Skeletal muscle satellite cell (primary cell): Measurements from ENCODE around the gene LRRC52. TPM values are rescaled to one million over a fixed set of nuclear protein-coding genes. Genes with fewer than 3 reads are reported as not detected.

Experiments
- H3K27me3 ChIP-seq: 2 replicates; pipeline ENCODE4 v1.7.0; 2013; ENCODE audit warnings: low read length; ENCODE audit not compliant: control insufficient read depth, insufficient read depth
- H3K36me3 ChIP-seq: 2 replicates; pipeline ENCODE4 v1.7.0; 2013; ENCODE audit warnings: mild to moderate bottlenecking, control low read depth, low read length; ENCODE audit not compliant: insufficient read depth
- H3K4me1 ChIP-seq: 2 replicates; pipeline ENCODE4 v1.7.0; 2013; ENCODE audit warnings: low read length; ENCODE audit not compliant: control insufficient read depth, insufficient read depth
- H3K4me2 ChIP-seq: 2 replicates; pipeline ENCODE4 v1.7.0; 2013; ENCODE audit warnings: mild to moderate bottlenecking, low read length
- H3K4me3 ChIP-seq: 2 replicates; pipeline ENCODE4 v1.7.0; 2013; ENCODE audit warnings: low read length
- H3K9ac ChIP-seq: 2 replicates; pipeline ENCODE4 v1.7.0; 2013; ENCODE audit warnings: mild to moderate bottlenecking, low read depth, low read length, moderate library complexity
- H3K9me3 ChIP-seq: replicated peaks from 2 replicates; pipeline ENCODE4 v1.7.0; 2013; ENCODE audit warnings: mild to moderate bottlenecking, control low read depth, low read length
- total RNA-seq: library from RNA; depleted of rRNA; stranded (reverse); fragments of >200 nt; gene quantifications from 2 replicates; pipeline ENCODE4 v1.2.3, GENCODE V29; 2012; rRNA removed

LRRC52 gene, protein sequence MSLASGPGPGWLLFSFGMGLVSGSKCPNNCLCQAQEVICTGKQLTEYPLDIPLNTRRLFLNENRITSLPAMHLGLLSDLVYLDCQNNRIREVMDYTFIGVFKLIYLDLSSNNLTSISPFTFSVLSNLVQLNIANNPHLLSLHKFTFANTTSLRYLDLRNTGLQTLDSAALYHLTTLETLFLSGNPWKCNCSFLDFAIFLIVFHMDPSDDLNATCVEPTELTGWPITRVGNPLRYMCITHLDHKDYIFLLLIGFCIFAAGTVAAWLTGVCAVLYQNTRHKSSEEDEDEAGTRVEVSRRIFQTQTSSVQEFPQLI
- not detected in 2 replicates for total RNA-seq

DNA sequence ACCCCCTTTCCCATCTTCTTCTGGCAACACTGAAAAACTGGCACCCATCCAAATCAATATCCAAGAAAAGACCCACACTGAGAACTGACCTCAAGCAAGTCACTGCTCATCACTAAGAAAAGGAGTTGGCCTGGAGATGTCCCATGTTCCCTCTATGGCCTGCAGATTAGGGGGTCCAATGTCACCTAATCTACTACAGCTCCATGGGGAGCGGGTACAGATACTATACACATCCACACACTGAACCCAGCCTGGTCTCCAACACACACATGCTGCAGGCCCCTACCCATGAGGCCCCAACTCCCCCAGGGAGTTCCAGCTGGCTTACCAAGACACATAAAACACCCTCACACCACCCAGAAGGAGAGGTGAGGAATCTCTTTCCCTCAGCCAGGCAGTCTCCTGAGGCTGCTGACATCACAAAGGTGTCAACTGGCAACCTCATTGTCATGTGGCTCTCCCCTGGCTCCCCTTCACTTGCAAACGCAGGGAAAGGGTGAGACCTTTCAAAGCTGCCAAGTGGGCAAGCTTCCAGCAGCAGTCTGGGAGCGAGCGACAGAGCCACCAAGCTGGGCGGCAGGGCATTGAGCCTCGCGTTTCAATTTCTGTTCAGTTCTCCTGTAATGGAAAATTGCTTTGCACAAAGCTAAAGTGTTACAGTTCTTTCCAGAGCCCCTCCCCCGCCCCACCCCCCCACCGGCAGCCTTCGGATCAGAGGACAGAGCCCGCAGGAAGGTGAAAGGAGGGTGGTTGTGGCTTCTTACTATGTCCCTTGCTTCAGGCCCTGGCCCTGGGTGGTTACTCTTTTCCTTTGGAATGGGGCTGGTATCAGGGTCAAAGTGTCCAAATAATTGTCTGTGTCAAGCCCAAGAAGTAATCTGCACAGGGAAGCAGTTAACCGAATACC lies at the start of gene LRRC52:
LRRC52 (plus strand) TSS at position 469 of the 907 bp plus-strand sequence; CDS start at position 766, 297 bp downstream.
- H3K9me3 ChIP-seq = no peaks in the 10 kb centered on the region
- H3K9ac ChIP-seq = no peak within 1 kb of the TSS
- H3K4me3 ChIP-seq = no peak within 1 kb of the TSS
- no peaks in the 10 kb centered on the region for H3K4me1 ChIP-seq
- no peaks in the 10 kb centered on the region for H3K36me3 ChIP-seq
- no peak within 1 kb of the TSS for H3K4me2 ChIP-seq
- H3K27me3 ChIP-seq = peaks cover 36% of the 10 kb centered on the region

DNA sequence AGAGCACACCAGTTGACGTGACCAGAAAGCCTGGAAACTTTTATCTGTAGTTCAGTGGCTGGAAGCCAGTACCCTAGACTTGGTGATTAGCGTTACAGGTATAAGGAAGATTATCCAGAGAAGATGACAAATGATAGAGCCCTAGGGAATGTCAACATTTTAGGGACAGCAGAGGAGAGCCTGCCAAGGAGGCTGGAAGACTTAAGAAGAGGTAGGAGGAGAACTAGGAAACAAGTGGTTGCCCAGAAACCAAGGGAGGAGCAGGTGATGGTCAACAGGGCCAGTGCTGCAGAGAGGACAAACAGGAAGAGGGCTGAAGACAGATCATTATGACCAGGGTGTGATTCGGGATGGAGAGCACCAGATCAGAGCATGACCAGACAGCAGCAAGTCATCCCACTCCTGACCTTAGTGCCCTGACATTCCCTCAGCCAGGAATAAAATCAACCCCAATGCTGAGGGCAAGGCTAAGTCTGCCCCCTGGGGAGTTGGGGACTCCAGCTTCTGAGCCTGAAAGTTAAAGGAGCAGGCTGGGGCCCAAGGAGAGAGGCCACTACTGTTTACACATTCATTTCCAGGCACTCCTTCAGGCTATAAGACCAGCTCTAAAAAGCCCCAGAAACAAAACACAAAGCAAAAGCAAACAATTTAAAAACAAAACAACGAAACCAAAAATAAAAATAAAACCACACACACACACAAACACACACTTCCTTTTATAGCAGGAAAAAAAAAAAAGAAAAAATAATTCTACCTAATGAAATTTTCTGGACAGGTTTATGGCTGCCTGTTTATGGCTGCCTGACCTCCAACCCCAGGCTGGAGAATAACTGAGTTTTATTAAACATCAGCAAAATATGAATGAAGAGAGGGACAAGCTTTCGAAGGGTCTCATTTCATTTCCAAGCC lies 48.6 kb upstream of the LRRC52 start:
- H3K4me3 ChIP-seq = no peak overlapping the region
- no peaks in the 10 kb centered on the region for H3K9me3 ChIP-seq
- H3K4me2 ChIP-seq = no peak overlapping the region
- H3K27me3 ChIP-seq = peaks cover 19% of the 10 kb centered on the region
- no peak overlapping the region for H3K9ac ChIP-seq
- H3K4me1 ChIP-seq = no peaks in the 10 kb centered on the region
- H3K36me3 ChIP-seq = no peaks in the 10 kb centered on the region

DNA sequence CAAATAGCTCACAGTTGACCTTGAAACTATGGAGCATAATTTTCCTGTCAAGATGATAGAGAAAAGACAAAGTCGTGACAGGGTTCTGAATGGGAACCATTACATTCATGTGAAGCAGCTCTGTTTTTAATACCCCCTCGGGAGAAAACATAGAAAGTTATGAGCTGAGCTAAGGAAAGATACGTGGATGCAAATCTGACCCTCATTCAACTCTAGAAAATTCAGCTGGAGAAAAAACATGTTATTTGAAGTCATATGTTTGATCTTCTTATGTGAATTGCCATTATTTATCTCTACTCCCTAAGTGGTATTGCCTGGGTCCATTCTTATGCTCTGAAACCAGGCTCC lies 48.0 kb upstream of the LRRC52 start:
- H3K4me2 ChIP-seq = no peak overlapping the region
- H3K27me3 ChIP-seq = peaks cover 16% of the 10 kb centered on the region
- H3K4me3 ChIP-seq = no peak overlapping the region
- no peaks in the 10 kb centered on the region for H3K4me1 ChIP-seq
- no peaks in the 10 kb centered on the region for H3K9me3 ChIP-seq
- no peak overlapping the region for H3K9ac ChIP-seq
- H3K36me3 ChIP-seq = no peaks in the 10 kb centered on the region

DNA sequence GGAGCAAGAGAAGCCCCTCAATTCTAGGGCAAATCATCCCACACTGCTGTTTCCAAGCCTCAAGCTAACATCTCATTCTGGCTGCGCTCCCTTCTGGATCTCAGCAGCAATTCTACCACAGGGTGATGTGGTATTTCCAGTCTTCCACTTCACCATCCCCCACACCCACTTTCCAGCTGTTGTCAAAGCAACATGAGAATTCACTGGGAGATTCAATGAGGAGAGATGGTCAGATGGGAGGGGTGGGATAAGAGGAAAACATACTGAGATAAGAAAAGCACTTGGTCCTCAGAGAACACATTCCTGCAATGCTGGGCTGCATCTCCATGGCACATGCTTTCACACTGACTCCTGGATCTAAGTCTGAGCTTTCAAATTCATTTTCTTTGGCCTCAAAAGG lies 47.3 kb upstream of the LRRC52 start:
- Histone ChIP-seq H3K4me3 (no peak overlapping the region), H3K36me3 (no peaks in the 10 kb centered on the region), H3K4me2 (no peak overlapping the region), H3K27me3 (peaks cover 10% of the 10 kb centered on the region), H3K9ac (no peak overlapping the region), H3K4me1 (no peaks in the 10 kb centered on the region), H3K9me3 (no peaks in the 10 kb centered on the region)

DNA sequence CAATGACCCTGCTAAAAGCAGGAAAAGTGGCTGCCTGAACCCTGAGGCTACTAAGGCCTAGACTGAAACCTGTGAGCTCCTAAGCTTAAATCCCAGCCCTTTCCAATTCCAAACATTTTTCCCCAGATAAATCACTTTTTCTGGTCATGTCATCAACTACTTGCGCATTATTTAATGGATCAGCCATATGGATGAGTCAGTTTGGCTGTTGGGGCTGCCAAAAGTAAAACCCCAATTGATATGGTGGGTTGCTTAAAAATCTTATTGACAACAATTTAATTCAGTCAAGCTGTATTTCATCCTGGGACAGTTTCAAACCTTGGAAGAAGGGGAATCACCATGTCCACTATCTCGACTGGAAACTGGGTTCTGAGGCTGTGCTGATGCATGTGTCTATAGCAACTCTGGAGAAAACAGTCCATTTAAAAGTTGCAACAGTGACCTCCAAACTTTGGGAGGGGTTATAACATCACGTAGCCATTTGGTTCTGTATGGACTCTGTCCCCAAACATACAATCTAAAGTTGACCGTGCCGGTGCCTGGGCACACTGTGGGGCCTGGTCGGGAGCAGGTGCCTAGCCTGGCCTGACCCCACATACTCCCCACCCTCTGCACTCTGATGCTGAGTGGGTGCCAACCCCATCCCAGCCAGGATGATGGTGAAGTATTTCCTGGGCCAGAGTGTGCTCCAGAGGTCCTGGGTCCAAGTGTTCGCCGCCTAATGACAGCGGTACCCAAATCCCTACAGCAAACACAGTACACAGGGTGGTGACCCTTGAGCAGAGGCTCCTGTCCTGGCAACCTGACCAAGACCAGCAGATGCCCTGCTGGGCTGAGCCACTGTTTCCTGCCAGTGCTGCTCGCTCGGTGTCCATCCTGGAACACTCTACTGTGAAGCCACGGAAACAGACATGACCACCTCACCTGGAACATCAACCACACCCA lies 46.5 kb upstream of the LRRC52 start:
- Histone ChIP-seq H3K9me3 (no peaks in the 10 kb centered on the region), H3K4me3 (no peak overlapping the region), H3K9ac (no peak overlapping the region), H3K4me1 (no peaks in the 10 kb centered on the region), H3K36me3 (no peaks in the 10 kb centered on the region), H3K27me3 (peaks cover 10% of the 10 kb centered on the region), H3K4me2 (no peak overlapping the region)

DNA sequence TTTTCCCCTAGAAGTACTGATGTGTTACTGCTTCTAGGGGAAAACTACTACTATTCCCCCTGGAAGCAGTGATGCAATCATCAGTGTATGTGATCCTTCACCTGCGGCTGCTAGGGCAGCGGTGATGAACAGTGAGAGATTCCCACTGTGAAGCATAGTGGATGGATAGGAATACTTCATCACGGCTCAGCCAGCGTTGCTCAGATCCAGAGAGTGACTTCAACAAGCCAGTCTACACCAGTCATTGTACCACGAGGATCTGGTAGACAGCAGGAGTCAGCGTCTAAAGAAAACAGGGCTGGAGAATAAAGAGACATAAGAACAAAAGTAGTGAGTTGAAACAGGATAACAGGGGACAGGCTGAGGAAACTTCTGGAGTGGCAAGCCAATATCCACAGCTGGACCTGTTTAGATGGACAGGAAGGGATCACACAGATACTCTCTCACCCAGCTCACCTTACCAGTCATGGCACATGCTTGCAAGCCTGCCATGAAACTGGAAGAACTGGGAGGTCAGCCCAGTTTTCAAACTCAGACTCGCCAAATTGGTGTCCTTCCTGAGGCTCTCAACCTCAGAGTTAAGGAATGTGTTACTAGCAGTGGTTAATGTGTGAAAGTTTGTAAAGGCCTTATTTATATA lies 42.4 kb upstream of the LRRC52 start:
- Histone ChIP-seq H3K27me3 (peaks cover 5% of the 10 kb centered on the region), H3K4me1 (no peaks in the 10 kb centered on the region), H3K4me2 (no peak overlapping the region), H3K36me3 (no peaks in the 10 kb centered on the region), H3K9ac (no peak overlapping the region), H3K4me3 (no peak overlapping the region), H3K9me3 (no peaks in the 10 kb centered on the region)

DNA sequence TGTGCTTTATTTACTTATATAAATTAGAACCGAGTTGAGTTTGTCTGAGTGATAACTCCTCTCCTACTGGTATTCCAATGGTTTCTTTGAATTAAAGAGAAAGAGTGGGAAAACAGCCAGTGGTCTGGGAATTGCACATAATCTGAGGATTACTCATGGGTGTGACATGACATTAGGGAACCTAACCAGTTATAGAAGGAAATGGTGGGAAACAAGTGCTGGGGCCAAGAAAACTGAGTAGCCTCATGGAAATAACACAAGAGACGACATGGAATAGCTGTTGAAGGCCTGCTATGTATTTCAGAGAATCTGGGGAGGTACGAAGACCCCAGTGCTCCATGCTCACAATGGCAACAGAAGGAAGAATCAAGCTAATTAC lies 41.8 kb upstream of the LRRC52 start:
- Histone ChIP-seq H3K27me3 (peaks cover 5% of the 10 kb centered on the region), H3K4me1 (no peaks in the 10 kb centered on the region), H3K4me2 (no peak overlapping the region), H3K4me3 (no peak overlapping the region), H3K9me3 (no peaks in the 10 kb centered on the region), H3K36me3 (no peaks in the 10 kb centered on the region), H3K9ac (no peak overlapping the region)

DNA sequence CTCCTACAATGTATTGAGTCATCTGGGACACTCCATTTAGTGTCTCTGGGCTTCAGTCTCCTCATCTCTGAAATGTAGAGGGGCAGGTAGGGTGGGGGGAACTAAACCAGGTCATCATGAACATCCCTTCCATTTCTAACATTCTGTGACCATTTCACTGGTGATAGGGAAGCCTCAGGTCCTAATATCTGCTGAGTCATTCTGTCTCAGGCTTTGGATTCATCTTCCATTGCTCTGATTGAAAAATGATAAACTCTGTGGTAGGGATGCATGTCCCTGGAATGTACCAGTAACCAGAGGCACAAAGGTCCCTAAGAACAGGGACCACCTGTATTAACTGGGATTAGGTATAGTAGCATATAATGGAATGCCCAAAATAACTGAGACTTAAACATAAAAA lies 36.2 kb upstream of the LRRC52 start:
- Histone ChIP-seq H3K4me1 (no peaks in the 10 kb centered on the region), H3K4me2 (no peak overlapping the region), H3K27me3 (peaks cover 5% of the 10 kb centered on the region), H3K36me3 (no peaks in the 10 kb centered on the region), H3K4me3 (no peak overlapping the region), H3K9ac (no peak overlapping the region), H3K9me3 (no peaks in the 10 kb centered on the region)

DNA sequence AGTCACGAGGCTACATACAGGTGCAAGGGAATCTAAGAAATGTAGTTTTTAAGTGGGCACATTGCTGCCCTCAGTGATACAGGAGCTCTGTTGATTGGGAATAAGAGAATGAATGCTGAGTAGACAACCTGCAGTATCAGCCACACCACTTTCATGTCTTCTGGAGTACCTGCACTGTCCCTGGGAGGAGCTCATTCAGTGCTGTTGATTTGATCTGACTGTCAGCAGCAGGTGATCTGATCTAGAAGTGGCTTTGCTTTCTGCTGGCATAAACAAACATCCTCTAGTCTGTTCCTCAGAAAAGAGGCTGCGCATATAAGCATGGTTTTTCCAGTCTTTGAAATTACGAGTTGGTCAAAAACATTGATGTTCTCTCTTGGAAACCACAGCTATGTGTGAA lies 35.5 kb upstream of the LRRC52 start:
- H3K9ac ChIP-seq = no peak overlapping the region
- H3K36me3 ChIP-seq = no peaks in the 10 kb centered on the region
- H3K27me3 ChIP-seq = peaks cover 5% of the 10 kb centered on the region
- no peaks in the 10 kb centered on the region for H3K4me1 ChIP-seq
- no peak overlapping the region for H3K4me3 ChIP-seq
- no peaks in the 10 kb centered on the region for H3K9me3 ChIP-seq
- no peak overlapping the region for H3K4me2 ChIP-seq

DNA sequence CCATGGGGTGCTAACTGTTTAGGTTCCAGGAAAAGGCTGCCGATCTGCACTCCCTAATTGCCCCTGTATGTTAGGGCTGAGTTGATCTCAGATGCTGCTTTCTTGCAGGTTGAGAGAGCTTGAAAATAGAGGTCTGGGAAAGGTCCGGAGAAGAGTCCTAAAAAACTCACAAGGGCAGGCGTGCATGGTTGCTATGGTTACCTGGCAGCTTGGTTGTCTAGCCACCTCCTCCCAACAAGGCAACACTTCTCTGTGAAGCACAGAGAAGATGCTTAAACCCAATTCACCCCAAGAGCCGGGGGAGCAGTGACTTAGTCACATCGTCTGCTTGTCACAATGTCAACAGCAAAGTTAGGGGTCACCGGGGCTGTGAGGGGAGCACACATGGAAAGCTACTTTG lies 31.0 kb upstream of the LRRC52 start:
- H3K4me1 ChIP-seq = no peaks in the 10 kb centered on the region
- no peak overlapping the region for H3K9ac ChIP-seq
- no peaks in the 10 kb centered on the region for H3K27me3 ChIP-seq
- no peak overlapping the region for H3K4me2 ChIP-seq
- H3K9me3 ChIP-seq = no peaks in the 10 kb centered on the region
- H3K4me3 ChIP-seq = no peak overlapping the region
- H3K36me3 ChIP-seq = no peaks in the 10 kb centered on the region
